HG03064 (cell line): ENCODE results near the gene ADAMTS17.
"Not testable (repeated sequence)": the region's sequence is repeated elsewhere in the genome, so short reads cannot be mapped to it uniquely, and the experiment has no call there.

Source experiments
- ATAC-seq: cut with Tn5 transposase; IDR thresholded peaks from one replicate; pipeline ENCODE4 v1.9.1; 2021; ENCODE audit warnings: low read depth; ENCODE audit not compliant: unreplicated experiment

ADAMTS17 gene

GRCh38 chr15:99987701-99988100 is 354.1 kb downstream of the ADAMTS17 start:
- no peak for ATAC-seq

GRCh38 chr15:99987119-99987506 is 354.7 kb downstream of the ADAMTS17 start:
- ATAC-seq = no peak

GRCh38 chr15:99986297-99987118 is 355.3 kb downstream of the ADAMTS17 start:
- ATAC-seq = no peak

GRCh38 chr15:99985878-99986277 is 355.9 kb downstream of the ADAMTS17 start:
- no peak for ATAC-seq

GRCh38 chr15:99984491-99985243 is 357.1 kb downstream of the ADAMTS17 start:
- no peak for ATAC-seq

- no peak for ATAC-seq
Observed at GRCh38 chr15:99983886-99984286, 357.9 kb downstream of the ADAMTS17 start.

- ATAC-seq = no peak
Observed at GRCh38 chr15:99983171-99983885, 358.4 kb downstream of the ADAMTS17 start.

GRCh38 chr15:99982662-99983061 is 359.1 kb downstream of the ADAMTS17 start:
- no peak for ATAC-seq

- ATAC-seq = no peak
Observed at GRCh38 chr15:99981839-99982658, 359.7 kb downstream of the ADAMTS17 start.

GRCh38 chr15:99981191-99981647 is 360.6 kb downstream of the ADAMTS17 start:
- no peak for ATAC-seq

GRCh38 chr15:99980752-99981151 is 361.0 kb downstream of the ADAMTS17 start:
- ATAC-seq = no peak

GRCh38 chr15:99979886-99980285 is 361.9 kb downstream of the ADAMTS17 start:
- ATAC-seq = not testable (repeated sequence)

- no peak for ATAC-seq
Observed at GRCh38 chr15:99979371-99979770, 362.4 kb downstream of the ADAMTS17 start.

GRCh38 chr15:99978426-99978825 is 363.3 kb downstream of the ADAMTS17 start:
- ATAC-seq = no peak

GRCh38 chr15:99977929-99978328 is 363.8 kb downstream of the ADAMTS17 start:
- no peak for ATAC-seq

GRCh38 chr15:99976811-99977271 is 364.9 kb downstream of the ADAMTS17 start:
- ATAC-seq = no peak

GRCh38 chr15:99976000-99976399 is 365.8 kb downstream of the ADAMTS17 start:
- ATAC-seq = no peak

- no peak for ATAC-seq
Observed at GRCh38 chr15:99974246-99974645, 367.5 kb downstream of the ADAMTS17 start.

GRCh38 chr15:99973351-99973750 is 368.4 kb downstream of the ADAMTS17 start:
- ATAC-seq = no peak

GRCh38 chr15:99970891-99971430 is 370.8 kb downstream of the ADAMTS17 start:
- ATAC-seq = no peak
